IPS-11a (cell line): ENCODE data around the gene HHEX.
"Not testable (repeated sequence)": the region's sequence is repeated elsewhere in the genome, so short reads cannot be mapped to it uniquely, and the experiment has no call there.

ENCODE experiments used
- H3K4me3 ChIP-seq: one replicate; pipeline ENCODE4 v1.5.1; 2013; ENCODE audit warnings: low read depth, low read length, control low read depth

HHEX gene

DNA sequence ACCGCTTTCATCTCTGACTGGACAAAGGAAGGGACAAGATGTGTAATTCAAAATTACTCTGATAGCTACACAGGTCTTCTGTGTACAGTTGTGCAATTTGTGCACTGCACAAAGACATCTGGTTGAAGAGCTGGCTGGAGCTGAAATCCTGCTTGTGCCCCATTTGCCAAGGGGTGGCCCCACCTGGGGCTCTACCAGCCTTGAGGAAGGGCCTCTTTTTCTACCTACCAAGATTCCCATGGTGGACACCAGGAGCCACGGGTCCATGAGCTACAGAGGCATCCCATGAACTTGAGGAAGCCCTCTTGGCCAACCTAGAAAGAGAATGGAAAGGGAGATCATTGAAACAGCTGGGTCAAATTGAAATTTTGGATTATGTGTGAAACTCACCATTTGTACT is 43.2 kb downstream of the HHEX start:
- H3K4me3 ChIP-seq = no peak overlapping the region

GRCh38 chr10:92734301-92734700 is 44.5 kb downstream of the HHEX start:
- H3K4me3 ChIP-seq = no peak overlapping the region

DNA sequence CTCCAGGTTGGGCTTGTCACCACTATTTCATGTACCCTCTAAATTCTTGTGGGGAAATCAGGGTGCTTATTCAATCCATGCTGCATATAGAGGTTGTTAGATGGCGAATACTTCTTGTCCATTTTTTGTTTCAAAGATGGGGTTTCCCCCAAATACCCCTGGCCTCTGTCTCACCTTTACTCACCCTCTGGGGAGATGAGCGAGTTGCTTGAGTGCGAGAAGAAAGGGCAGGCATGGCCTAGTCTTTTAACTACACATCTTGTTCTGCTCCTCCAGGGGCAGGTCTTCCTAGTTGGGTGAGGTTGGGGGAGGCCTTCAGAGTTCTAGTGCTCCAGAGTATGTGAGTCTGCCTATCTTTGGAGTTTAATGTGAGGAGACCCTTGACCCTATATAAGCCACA is 46.2 kb downstream of the HHEX start:
- no peak overlapping the region for H3K4me3 ChIP-seq

GRCh38 chr10:92737484-92737883 is 47.7 kb downstream of the HHEX start:
- H3K4me3 ChIP-seq = no peak overlapping the region

- no peak overlapping the region for H3K4me3 ChIP-seq
These were observed 51.0 kb downstream of the HHEX start for GRCh38 chr10:92740762-92741161.

- not testable (repeated sequence) for H3K4me3 ChIP-seq
These were observed 52.0 kb downstream of the HHEX start for GRCh38 chr10:92741741-92742140.

GRCh38 chr10:92742331-92743228 is 52.8 kb downstream of the HHEX start:
- H3K4me3 ChIP-seq = no peak overlapping the region
